Measurements from ENCODE around the gene MYOCOS.
"Not testable (repeated sequence)": the region's sequence is repeated elsewhere in the genome, so short reads cannot be mapped to it uniquely, and the experiment has no call there.

The MYOCOS gene

DNA sequence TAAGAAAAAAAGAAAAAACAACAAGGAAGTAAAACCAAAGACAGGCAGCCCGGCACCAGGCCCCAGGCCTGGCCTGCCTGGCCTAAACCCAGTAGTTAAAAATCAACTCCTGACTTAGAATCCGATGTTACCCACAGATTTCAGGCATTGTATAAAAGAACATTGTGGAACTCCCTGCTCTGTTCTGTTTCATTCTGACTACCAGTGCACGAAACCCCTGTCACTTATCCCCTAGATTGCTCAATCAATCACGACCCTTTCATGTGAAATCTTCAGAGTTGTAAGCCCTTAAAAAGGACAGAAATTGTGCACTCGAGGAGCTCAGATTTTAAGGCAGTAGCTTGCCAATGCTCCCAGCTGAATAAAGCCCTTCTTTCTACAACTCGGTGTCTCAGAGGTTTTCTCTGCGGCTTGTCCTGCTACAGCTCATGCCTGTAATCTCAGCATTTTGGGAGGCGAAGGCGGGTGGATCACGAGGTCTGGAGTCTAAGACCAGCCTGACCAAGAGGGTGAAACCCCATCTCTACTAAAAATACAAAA, 15.6 kb upstream of the MYOCOS start:
- no peak overlapping the region for H3K9ac ChIP-seq (ENCODE audit: low read depth, low read length)
- no peaks in the 10 kb centered on the region for H3K4me1 ChIP-seq (ENCODE audit: insufficient read depth, low read length)
- no peaks in the 10 kb centered on the region for H3K9me3 ChIP-seq (ENCODE audit: control insufficient read depth, insufficient read depth, low read length)
- no peaks in the 10 kb centered on the region for H3K36me3 ChIP-seq (ENCODE audit: insufficient read depth, low read length)

DNA sequence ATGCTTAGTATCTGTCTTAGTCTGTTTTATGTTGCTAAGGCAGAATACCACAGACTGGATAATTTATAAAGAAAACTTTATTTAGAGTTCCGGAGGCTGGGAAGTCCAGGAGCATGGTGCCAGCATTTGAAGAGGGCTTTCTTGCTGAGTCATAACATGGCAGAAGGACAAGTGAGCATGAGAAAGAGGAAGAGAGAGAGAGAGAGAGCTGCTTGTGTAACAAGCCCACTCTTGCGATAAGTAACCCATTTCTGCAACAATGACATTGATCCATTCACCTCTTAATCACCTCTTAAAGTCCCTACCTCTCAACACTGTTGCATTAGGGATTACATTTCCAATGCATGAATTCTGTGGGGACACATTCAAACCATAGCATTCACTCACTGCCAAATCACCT, 11.7 kb upstream of the MYOCOS start:
- Histone ChIP-seq H3K36me3 (ENCODE audit: insufficient read depth, low read length) (no peaks in the 10 kb centered on the region), H3K9me3 (ENCODE audit: control insufficient read depth, insufficient read depth, low read length) (no peaks in the 10 kb centered on the region), H3K4me1 (ENCODE audit: insufficient read depth, low read length) (no peaks in the 10 kb centered on the region), H3K9ac (ENCODE audit: low read depth, low read length) (no peak overlapping the region)

DNA sequence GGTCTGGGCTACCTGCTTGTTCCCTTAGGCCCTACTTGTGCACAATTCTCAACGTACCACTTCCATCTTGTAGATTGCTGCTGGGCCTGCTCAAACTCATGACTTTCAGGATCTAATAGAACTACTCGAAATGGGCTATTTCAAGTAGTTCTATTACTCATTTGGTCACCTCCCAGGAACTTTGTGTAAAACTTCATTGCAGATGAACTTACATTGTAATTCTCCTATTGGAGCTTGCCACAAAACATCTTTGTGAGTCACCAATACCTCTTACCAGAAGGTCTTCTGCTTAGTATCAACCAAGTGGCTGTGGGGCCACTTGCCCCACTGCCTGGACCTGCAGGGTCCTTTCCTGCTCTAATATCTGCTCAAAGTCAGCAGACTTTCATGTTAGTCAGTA, 10.7 kb upstream of the MYOCOS start:
- Histone ChIP-seq H3K4me1 (ENCODE audit: insufficient read depth, low read length) (no peaks in the 10 kb centered on the region), H3K36me3 (ENCODE audit: insufficient read depth, low read length) (no peaks in the 10 kb centered on the region), H3K9me3 (ENCODE audit: control insufficient read depth, insufficient read depth, low read length) (no peaks in the 10 kb centered on the region), H3K9ac (ENCODE audit: low read depth, low read length) (no peak overlapping the region)

DNA sequence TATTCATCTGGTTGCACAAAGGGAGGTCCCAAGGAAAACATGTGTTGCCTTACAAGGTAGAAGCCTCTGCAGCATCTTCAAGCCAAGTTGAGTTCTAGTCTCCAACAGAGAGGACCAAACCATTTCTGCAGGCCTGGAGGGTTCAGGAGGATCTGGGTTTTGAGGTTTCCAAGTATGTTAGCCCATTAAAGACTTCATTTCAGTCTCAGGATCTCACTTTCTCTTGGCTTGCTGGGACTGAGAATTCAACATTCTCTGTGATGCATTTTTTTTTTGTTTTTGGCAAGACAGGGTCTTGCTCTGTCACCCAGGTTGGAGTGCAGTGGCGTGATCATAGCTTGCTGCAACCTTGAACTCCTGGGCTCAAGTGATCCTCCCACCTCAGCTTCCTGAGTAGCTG, 8.8 kb upstream of the MYOCOS start:
- no peaks in the 10 kb centered on the region for H3K36me3 ChIP-seq (ENCODE audit: insufficient read depth, low read length)
- H3K4me1 ChIP-seq (ENCODE audit: insufficient read depth, low read length), result no peaks in the 10 kb centered on the region
- no peak overlapping the region for H3K9ac ChIP-seq (ENCODE audit: low read depth, low read length)
- H3K9me3 ChIP-seq (ENCODE audit: control insufficient read depth, insufficient read depth, low read length), result no peaks in the 10 kb centered on the region

DNA sequence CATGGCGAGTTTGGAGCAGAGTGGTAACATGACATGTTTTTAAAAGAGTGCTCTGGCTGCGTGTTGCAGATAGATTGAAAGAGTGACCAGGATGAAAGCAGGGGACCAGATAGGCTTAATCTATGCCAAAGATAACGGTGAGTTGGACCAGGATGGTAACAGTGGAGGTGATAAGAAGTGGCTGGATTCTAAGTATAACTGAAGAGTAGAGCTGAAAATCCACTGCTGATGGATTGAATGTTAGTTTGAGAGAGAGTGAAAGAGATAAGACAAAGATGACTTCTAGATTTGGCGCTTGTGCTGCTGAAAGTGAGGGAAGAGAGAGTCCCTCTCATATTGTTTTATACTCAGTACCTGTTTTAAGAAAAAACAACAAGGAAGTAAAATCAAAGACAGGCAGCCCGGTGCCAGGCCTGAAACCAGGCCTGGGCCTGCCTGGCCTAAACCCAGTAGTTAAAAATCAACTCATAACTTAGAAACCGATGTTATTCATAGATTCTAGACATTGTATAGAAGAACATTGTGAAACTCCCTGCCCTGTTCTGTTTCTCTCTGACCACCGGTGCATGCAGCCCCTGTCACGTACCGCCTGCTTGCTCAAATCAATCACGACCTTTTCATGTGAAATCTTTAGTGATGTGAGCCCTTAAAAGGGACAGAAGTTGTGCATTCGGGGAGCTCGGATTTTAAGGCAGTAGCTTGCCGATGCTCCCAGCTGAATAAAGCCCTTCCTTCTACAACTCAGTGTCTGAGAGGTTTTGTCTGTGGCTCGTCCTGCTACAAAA, 6.7 kb upstream of the MYOCOS start:
- not testable (repeated sequence) for H3K4me1 ChIP-seq (ENCODE audit: insufficient read depth, low read length); H3K9me3 ChIP-seq (ENCODE audit: control insufficient read depth, insufficient read depth, low read length); H3K9ac ChIP-seq (ENCODE audit: low read depth, low read length); H3K36me3 ChIP-seq (ENCODE audit: insufficient read depth, low read length)

DNA sequence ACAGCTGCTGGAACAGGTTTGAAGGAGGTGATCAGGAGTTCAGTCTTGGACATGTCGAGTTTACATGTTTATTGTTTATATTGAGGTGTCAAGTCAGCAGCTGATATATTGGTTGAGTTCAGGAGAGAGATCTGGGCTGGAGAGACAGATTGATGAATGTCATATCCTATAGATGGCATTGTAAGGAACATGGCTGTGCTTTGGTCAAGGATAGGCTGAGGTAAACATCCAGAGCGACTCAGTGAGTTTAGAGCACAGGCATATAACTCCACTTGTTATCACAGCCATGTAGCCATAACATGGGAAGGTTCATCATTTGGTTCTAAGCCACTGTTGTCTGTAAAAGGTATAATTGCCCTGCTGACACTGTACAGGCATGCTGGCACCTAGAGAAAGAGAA, 5.5 kb upstream of the MYOCOS start:
- H3K36me3 ChIP-seq (ENCODE audit: insufficient read depth, low read length), result no peaks in the 10 kb centered on the region

DNA sequence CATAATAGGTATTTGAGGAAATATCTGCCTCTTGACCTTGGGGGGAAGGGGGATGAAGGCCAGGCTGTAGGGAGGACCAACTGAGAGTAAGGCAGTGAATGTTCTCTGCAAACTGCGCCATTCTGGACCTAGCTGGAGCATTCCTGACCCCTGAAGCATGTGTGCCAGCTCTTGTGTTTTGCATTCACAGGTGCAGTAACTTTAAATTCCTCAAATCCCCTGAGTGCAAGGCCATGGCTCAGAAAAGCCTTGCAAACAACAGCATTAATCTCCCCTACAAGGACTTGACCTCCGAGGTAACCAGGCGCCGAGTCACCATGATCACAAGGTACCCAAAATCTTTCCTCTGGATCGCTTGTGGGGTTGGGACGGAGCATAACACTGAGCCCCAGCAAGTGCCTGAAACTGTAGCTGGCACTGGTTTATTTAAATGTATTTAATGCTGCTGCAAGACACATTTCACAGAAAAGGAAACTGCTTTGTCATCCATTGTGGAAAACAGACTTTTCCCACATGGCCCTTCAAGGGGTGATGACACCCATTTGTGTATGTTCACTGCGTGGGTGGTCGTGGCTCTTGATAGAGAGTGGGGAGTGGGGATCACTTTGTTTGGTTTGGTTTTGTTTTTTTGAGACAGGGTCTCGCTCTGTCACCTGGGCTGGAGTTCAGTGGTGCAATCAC, 1.7 kb downstream of the MYOCOS start:
- Histone ChIP-seq H3K36me3 (ENCODE audit: insufficient read depth, low read length) (no peaks in the 10 kb centered on the region), H3K4me1 (ENCODE audit: insufficient read depth, low read length) (peaks cover 8% of the 10 kb centered on the region), H3K9me3 (ENCODE audit: control insufficient read depth, insufficient read depth, low read length) (no peaks in the 10 kb centered on the region; the same call in 1 of the 2 replicates), H3K9ac (ENCODE audit: low read depth, low read length) (no peak overlapping the region)

More for the DNA sequence above, 5.5 kb upstream of the MYOCOS start:
- Histone ChIP-seq H3K4me1 (ENCODE audit: insufficient read depth, low read length) (no peaks in the 10 kb centered on the region), H3K9ac (ENCODE audit: low read depth, low read length) (no peak overlapping the region), H3K9me3 (ENCODE audit: control insufficient read depth, insufficient read depth, low read length) (no peaks in the 10 kb centered on the region)

DNA sequence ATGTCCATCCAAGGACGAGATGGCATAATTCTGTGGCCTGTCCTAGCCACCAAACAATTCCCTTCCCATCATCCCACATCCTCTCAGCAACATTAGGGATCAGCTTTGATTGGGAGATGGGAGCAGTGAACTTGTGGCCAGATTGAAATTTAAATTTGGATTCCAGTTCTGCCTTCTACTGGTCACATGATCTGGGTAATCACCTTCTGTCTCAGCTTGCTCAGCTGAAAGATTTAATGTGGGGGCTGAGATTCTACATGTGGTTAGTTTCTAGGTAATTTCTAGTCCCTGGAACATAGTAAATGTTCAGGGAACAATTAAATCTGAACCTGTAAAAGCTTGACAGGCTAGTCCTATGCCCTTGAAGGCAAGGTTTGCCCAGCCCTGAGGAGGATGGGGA, 3.2 kb downstream of the MYOCOS start:
- H3K4me1 ChIP-seq (ENCODE audit: insufficient read depth, low read length), result peaks cover 8% of the 10 kb centered on the region
- no peak overlapping the region for H3K9ac ChIP-seq (ENCODE audit: low read depth, low read length)

DNA sequence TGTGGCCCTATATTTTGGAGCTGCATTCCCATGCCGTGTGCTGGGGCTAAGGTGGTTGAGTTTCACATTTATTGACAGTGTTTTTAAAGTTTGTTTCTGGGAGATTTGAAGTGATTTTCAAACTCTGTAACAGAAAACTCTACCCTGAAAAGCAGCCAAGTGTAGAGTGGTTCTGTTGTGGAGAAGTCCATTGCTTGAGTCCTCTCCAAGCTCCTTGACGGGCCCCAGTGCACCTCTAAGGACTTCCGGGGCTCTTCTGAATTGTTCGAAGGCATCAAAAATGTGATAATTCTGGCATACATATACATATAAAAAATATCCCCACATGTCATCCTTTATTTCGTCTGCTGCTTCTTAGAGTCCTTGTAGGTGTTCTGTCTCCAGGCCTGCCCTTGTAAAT, 5.0 kb downstream of the MYOCOS start:
- Histone ChIP-seq H3K36me3 (ENCODE audit: insufficient read depth, low read length) (0 out of 2 replicates have a peak, but pooled peaks cover 3% of the 10 kb centered on the region), H3K4me1 (ENCODE audit: insufficient read depth, low read length) (peaks cover 5% of the 10 kb centered on the region), H3K9me3 (ENCODE audit: control insufficient read depth, insufficient read depth, low read length) (peaks cover 3% of the 10 kb centered on the region; the same call in 1 of the 2 replicates), H3K9ac (ENCODE audit: low read depth, low read length) (no peak overlapping the region)

More for the DNA sequence above, 3.2 kb downstream of the MYOCOS start:
- H3K9me3 ChIP-seq (ENCODE audit: control insufficient read depth, insufficient read depth, low read length), result no peaks in the 10 kb centered on the region; the same call in 1 of the 2 replicates
- H3K36me3 ChIP-seq (ENCODE audit: insufficient read depth, low read length), result 0 out of 2 replicates have a peak, but pooled peaks cover 3% of the 10 kb centered on the region

DNA sequence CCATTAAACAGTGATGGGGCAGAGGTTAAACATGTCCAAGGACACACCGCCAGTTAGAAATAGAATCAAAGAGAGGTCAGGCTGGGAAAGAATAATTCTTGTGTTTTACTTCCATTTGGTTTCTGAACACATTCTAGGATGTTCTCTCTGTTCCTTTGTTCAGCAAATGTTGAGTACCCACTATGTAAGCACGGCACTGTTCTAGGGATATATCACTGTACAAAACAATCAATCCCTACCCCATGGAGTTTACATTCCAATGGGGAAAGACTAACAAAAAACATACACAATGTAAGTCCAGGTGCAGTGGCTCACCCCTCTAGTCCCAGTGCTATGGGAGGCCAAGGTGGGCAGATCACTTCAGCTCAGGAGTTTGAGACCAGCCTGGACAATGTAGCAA, 6.2 kb downstream of the MYOCOS start:
- Histone ChIP-seq H3K36me3 (ENCODE audit: insufficient read depth, low read length) (0 out of 2 replicates have a peak, but pooled peaks cover 3% of the 10 kb centered on the region), H3K9me3 (ENCODE audit: control insufficient read depth, insufficient read depth, low read length) (peaks cover 3% of the 10 kb centered on the region; the same call in 1 of the 2 replicates), H3K9ac (ENCODE audit: low read depth, low read length) (no peak overlapping the region), H3K4me1 (ENCODE audit: insufficient read depth, low read length) (no peaks in the 10 kb centered on the region; the same call in 1 of the 2 replicates)

DNA sequence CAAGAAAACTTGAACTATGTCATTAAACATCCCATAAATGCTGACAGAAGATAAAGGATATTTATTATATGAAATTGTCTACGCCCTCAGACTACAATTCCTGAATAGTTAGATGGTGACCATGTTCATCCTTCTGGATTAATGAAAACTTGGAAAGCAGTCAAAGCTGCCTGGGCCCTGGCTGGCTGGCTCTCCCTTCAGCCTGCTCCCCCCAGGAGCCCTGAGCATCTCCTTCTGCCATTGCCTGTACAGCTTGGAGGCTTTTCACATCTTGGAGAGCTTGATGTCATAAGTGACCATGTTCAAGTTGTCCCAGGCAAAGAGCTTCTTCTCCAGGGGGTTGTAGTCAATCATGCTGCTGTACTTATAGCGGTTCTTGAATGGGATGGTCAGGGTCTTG, 13.6 kb downstream of the MYOCOS start:
- no peaks in the 10 kb centered on the region for H3K36me3 ChIP-seq (ENCODE audit: insufficient read depth, low read length)
- no peak overlapping the region for H3K9ac ChIP-seq (ENCODE audit: low read depth, low read length)
- 0 out of 2 replicates have a peak, but pooled peaks cover 3% of the 10 kb centered on the region for H3K9me3 ChIP-seq (ENCODE audit: control insufficient read depth, insufficient read depth, low read length)
- H3K4me1 ChIP-seq (ENCODE audit: insufficient read depth, low read length), result peaks cover 1% of the 10 kb centered on the region; the same call in 1 of the 2 replicates

DNA sequence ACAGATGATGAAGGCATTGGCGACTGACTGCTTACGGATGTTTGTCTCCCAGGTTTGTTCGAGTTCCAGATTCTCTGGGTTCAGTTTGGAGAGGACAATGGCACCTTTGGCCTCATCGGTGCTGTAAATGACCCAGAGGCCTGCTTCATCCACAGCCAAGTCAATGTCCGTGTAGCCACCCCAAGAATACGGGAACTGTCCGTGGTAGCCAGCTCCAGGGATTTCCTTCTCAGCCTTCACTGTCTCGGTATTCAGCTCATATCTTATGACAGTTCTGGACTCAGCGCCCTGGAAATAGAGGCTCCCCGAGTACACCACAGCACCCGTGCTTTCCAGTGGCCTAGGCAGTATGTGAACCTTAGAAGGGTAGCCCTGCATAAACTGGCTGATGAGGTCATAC, 14.1 kb downstream of the MYOCOS start:
- peaks cover 4% of the 10 kb centered on the region; the same call in 1 of the 2 replicates for H3K4me1 ChIP-seq (ENCODE audit: insufficient read depth, low read length)
- H3K36me3 ChIP-seq (ENCODE audit: insufficient read depth, low read length), result no peaks in the 10 kb centered on the region
- H3K9me3 ChIP-seq (ENCODE audit: control insufficient read depth, insufficient read depth, low read length), result 0 out of 2 replicates have a peak, but pooled peaks cover 3% of the 10 kb centered on the region
- no peak overlapping the region for H3K9ac ChIP-seq (ENCODE audit: low read depth, low read length)

DNA sequence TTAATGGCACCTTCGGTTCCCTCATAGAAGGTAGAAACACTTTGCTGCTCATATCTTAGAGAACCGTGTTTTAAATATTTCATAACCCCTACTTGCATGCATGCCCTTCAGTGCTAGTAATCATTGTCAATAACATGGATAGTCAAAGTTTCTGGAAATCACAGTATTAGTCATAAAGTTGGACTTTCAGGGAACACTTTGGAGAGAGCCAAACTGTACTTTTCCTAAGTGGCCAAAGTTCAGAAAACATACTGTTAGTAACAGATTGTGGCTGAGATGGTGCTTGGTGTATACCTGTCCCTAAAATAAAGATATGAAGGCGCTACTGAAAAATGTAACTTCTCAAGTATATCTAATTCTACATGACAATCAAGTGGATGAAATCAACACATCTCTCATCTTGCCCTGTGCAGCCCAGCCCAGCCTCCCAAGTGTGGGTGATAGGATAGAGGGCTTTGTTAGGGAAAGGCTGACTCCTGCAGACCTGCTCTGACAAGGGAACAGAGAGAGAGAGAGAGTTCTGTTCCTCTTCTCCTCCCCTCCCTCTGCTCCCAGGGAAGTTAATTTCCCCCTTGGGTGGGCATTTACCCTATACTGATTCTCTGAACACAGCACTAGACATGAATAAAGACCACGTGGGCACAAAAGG, 16.0 kb downstream of the MYOCOS start:
- H3K36me3 ChIP-seq (ENCODE audit: insufficient read depth, low read length), result no peaks in the 10 kb centered on the region

DNA sequence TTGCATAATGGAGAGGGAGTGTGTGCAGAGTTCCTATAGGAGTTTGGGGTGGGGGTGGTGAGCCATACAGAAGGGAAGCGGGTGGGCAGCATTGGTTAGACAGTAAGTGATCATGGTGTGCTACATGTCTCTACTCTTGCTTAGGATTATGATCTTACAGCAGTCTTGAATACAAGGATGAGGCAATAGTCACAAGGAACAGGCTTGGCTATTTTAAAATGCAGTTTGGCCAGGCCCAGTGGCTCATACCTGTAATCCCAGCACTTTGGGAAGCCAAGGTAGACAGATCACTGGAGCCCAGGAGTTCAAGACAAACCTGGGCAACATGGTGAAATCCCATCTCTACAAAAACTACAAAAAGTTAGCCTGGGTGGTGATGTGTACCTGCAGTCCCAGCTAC, 18.2 kb downstream of the MYOCOS start:
- no peaks in the 10 kb centered on the region for H3K9me3 ChIP-seq (ENCODE audit: control insufficient read depth, insufficient read depth, low read length)
- H3K4me1 ChIP-seq (ENCODE audit: insufficient read depth, low read length), result peaks cover 11% of the 10 kb centered on the region
- no peak overlapping the region for H3K9ac ChIP-seq (ENCODE audit: low read depth, low read length)
- no peaks in the 10 kb centered on the region for H3K36me3 ChIP-seq (ENCODE audit: insufficient read depth, low read length)

More for the DNA sequence above, 16.0 kb downstream of the MYOCOS start:
- H3K4me1 ChIP-seq (ENCODE audit: insufficient read depth, low read length), result peaks cover 11% of the 10 kb centered on the region
- H3K9me3 ChIP-seq (ENCODE audit: control insufficient read depth, insufficient read depth, low read length), result no peaks in the 10 kb centered on the region
- H3K9ac ChIP-seq (ENCODE audit: low read depth, low read length), result no peak overlapping the region
